ENCODE measurements around the gene SLC7A7.

- no peak for TF ChIP-seq CTCF (IDR thresholded peaks at IDR 0.05)
- TF ChIP-seq USF2 (IDR thresholded peaks at IDR 0.05) = no peak
- no peak for TF ChIP-seq POLR2AphosphoS2 (conservative IDR thresholded peaks at IDR 0.05; ENCODE audit: low read length)
Measured at GRCh38 chr14:22786685-22787084, 28.6 kb downstream of the SLC7A7 start.
